K562 (cell line): ENCODE measurements around the gene RAD51D. TPM values are rescaled to one million over a fixed set of nuclear protein-coding genes. Genes with fewer than 3 reads are reported as not detected.

Source experiments
- CEBPB ChIP-seq: fragments of 450-650 bp; IDR thresholded peaks from 2 replicates; pipeline ENCODE4 v1.6.1; 2016; ENCODE audit warnings: missing genetic modification characterization, missing compliant biosample characterization
- ELF2 ChIP-seq: fragments of 250-450 bp; sonication (Bioruptor Pico); IDR thresholded peaks from 2 replicates; pipeline ENCODE4 v1.5.0; 2021; ENCODE audit warnings: mild to moderate bottlenecking
- MYNN ChIP-seq, 2 experiments: sonication (generic); formaldehyde crosslinking in 1 of 2; IDR thresholded peaks; 2 replicates each; pipeline versions ENCODE4 v1.5.0 to v1.6.1; 2016 to 2020; ENCODE audit warnings: antibody characterized with exemption in 1 of 2, missing genetic modification reagents in 1 of 2
- RBM39 ChIP-seq: fragments of 200-400 bp; formaldehyde crosslinking; optimal IDR thresholded peaks from 2 replicates; pipeline ENCODE3; 2018; ENCODE audit warnings: low read depth, low read length
- SAP30 ChIP-seq: fragments of 200-600 bp; sonication (generic); IDR thresholded peaks from 2 replicates; pipeline ENCODE4 v1.6.1; 2012; ENCODE audit warnings: borderline replicate concordance, low read depth, mild to moderate bottlenecking, moderate library complexity, low read length, control low read depth, inconsistent platforms; ENCODE audit not compliant: insufficient read depth, poor library complexity, severe bottlenecking
- ZNF174 ChIP-seq: fragments of 250-450 bp; sonication (Bioruptor Pico); IDR thresholded peaks from 2 replicates; pipeline ENCODE4 v1.4.0; 2020; ENCODE audit warnings: mild to moderate bottlenecking
- ZNF232 ChIP-seq: sonication (generic); formaldehyde crosslinking; IDR thresholded peaks from 2 replicates; pipeline ENCODE4 v1.8.0; 2022; ENCODE audit warnings: mild to moderate bottlenecking, missing genetic modification reagents
- ZNF3 ChIP-seq: fragments of 250-450 bp; sonication (Bioruptor Pico); IDR thresholded peaks from 2 replicates; pipeline ENCODE4 v1.5.0; 2021; ENCODE audit warnings: mild to moderate bottlenecking, moderate library complexity
- ZNF311 ChIP-seq: fragments of 250-450 bp; sonication (Bioruptor Pico); IDR thresholded peaks from 2 replicates; pipeline ENCODE4 v1.4.0; 2020; ENCODE audit warnings: mild to moderate bottlenecking, moderate library complexity
- ZNF436 ChIP-seq: fragments of 250-450, 450-650 bp; sonication (Bioruptor Pico); formaldehyde crosslinking; IDR thresholded peaks from 2 replicates; pipeline ENCODE4 v1.7.0; 2020; ENCODE audit warnings: mild to moderate bottlenecking
- ZNF518B ChIP-seq: fragments of 250-450 bp; sonication (Bioruptor Pico); IDR thresholded peaks from 2 replicates; pipeline ENCODE4 v1.5.0; 2021; ENCODE audit warnings: mild to moderate bottlenecking, moderate library complexity
- polyA plus RNA-seq, 8 experiments: library from polyadenylated mRNA; depleted of rRNA in 4 of 8; stranded (reverse) in 5 of 8; unstranded in 3 of 8; fragments of >200 nt; fragmentation: Nextera tagmentation in 2 of 8; fragmentation: Illumina TruSeq in 1 of 8; extraction: Ambion mirVana in 2 of 8; extraction: Trizol in 1 of 8; gene quantifications; 2 replicates each; pipeline versions ENCODE4 v1.2.1 to v1.2.3, GENCODE V29; 2011 to 2014; ENCODE audit warnings: inconsistent platforms in 1 of 8, missing spikeins in 1 of 8
- total RNA-seq, 7 experiments: library from RNA; depleted of rRNA in 6 of 7; stranded (reverse); fragments of >200 nt in 6 of 7; fragmentation: Illumina TruSeq in 2 of 7; extraction: Trizol in 2 of 7; gene quantifications; 2 replicates each; pipeline versions ENCODE4 v1.2.1 to v1.2.3, GENCODE V29; 2011 to 2021; ENCODE audit warnings: low replicate concordance in 1 of 7
- TF ChIP-seq, protein P1 (sequence below): IDR thresholded peaks from 2 replicates; pipeline ENCODE4 v1.6.1; 2014; ENCODE audit warnings: antibody characterized with exemption
- TF ChIP-seq, protein P2 (sequence below): fragments of 450-650 bp; IDR thresholded peaks from one replicate; pipeline ENCODE4 v1.6.1; 2018; ENCODE audit warnings: mild to moderate bottlenecking, moderate library complexity; ENCODE audit not compliant: partially characterized antibody
- TF ChIP-seq, protein P3 (sequence below): conservative IDR thresholded peaks from 2 replicates; pipeline ENCODE4 v1.6.1; 2011; ENCODE audit warnings: low read depth, mild to moderate bottlenecking, low read length; ENCODE audit not compliant: control insufficient read depth
- TF ChIP-seq, protein P4 (sequence below): fragments of 450-650 bp; IDR thresholded peaks from 2 replicates; pipeline ENCODE4 v1.6.1; 2016; ENCODE audit warnings: borderline replicate concordance

Gene RAD51D
- total and polyA plus RNA-seq, 9 of the 15 experiments (the other 6 are each of a cell fraction or from before 2014, with no cell fraction given), result 2.2 to 16.9 (median 8.7) TPM

DNA sequence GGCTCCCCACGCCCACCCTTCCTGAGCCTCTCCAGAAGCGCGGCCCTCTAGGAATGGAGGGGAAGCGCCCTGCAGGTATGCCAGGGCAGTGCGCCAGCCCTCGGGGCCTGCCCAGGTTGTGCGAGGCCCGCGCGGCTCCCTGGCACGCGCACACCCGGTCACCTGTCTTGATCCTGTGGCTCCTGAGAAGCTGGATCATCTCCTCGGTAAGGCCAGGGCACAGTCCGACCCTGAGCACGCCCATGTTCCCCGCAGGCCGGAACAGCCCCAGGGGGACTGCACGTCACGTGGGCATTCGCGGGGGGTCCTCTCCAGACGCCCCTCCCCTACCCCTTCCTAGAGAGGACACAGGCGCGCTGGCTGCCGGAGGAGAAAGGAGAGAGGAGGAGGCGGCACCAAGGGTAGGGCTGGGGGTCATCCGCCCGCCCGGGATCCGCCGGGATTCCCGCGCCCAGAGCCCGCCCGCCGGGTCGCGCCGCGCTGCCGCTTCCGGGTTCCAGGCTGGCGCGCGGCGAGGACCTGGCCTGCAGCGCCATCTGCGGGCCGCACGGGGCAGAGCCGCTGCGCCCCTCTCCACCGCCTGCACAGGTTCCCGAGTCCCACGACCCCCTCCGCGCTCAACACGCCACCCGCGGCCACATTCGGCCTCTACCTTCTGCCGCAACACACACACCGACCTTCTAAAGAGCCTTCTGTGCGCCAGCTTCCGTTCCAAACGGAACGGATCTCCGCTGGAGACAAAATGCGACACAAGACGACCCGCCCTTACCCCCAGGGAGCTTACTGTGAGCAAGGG is at the start of gene RAD51D (continued):
- no peak for TF ChIP-seq ZNF518B (CRISPR knock-in tag)
- TF ChIP-seq ZNF436, result no peak
- TF ChIP-seq ZNF232 (CRISPR knock-in tag), result no peak
- TF ChIP-seq ZNF174 (CRISPR knock-in tag), result no peak
- no peak for TF ChIP-seq CEBPB
- peak; percentile 29 for TF ChIP-seq SAP30
- TF ChIP-seq, protein P1, sequence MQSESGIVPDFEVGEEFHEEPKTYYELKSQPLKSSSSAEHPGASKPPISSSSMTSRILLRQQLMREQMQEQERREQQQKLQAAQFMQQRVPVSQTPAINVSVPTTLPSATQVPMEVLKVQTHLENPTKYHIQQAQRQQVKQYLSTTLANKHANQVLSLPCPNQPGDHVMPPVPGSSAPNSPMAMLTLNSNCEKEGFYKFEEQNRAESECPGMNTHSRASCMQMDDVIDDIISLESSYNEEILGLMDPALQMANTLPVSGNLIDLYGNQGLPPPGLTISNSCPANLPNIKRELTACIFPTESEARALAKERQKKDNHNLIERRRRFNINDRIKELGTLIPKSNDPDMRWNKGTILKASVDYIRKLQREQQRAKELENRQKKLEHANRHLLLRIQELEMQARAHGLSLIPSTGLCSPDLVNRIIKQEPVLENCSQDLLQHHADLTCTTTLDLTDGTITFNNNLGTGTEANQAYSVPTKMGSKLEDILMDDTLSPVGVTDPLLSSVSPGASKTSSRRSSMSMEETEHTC, result no peak
- TF ChIP-seq, protein P2, sequence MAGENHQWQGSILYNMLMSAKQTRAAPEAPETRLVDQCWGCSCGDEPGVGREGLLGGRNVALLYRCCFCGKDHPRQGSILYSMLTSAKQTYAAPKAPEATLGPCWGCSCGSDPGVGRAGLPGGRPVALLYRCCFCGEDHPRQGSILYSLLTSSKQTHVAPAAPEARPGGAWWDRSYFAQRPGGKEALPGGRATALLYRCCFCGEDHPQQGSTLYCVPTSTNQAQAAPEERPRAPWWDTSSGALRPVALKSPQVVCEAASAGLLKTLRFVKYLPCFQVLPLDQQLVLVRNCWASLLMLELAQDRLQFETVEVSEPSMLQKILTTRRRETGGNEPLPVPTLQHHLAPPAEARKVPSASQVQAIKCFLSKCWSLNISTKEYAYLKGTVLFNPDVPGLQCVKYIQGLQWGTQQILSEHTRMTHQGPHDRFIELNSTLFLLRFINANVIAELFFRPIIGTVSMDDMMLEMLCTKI, result no peak
- no peak for TF ChIP-seq RBM39
- peak; percentile 98 for TF ChIP-seq ELF2 (CRISPR knock-in tag)
- TF ChIP-seq ZNF311 (CRISPR knock-in tag), result no peak
- TF ChIP-seq, protein P3, sequence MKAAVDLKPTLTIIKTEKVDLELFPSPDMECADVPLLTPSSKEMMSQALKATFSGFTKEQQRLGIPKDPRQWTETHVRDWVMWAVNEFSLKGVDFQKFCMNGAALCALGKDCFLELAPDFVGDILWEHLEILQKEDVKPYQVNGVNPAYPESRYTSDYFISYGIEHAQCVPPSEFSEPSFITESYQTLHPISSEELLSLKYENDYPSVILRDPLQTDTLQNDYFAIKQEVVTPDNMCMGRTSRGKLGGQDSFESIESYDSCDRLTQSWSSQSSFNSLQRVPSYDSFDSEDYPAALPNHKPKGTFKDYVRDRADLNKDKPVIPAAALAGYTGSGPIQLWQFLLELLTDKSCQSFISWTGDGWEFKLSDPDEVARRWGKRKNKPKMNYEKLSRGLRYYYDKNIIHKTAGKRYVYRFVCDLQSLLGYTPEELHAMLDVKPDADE, result 0 out of 2 replicates have a peak, but pooled peaks have one; percentile 45
- TF ChIP-seq MYNN (IDR thresholded peaks at IDR 0.05), result no peak
- TF ChIP-seq MYNN (CRISPR knock-in tag; IDR thresholded peaks at IDR 0.05), result no peak
- TF ChIP-seq ZNF3, result no peak
- TF ChIP-seq, protein P4, sequence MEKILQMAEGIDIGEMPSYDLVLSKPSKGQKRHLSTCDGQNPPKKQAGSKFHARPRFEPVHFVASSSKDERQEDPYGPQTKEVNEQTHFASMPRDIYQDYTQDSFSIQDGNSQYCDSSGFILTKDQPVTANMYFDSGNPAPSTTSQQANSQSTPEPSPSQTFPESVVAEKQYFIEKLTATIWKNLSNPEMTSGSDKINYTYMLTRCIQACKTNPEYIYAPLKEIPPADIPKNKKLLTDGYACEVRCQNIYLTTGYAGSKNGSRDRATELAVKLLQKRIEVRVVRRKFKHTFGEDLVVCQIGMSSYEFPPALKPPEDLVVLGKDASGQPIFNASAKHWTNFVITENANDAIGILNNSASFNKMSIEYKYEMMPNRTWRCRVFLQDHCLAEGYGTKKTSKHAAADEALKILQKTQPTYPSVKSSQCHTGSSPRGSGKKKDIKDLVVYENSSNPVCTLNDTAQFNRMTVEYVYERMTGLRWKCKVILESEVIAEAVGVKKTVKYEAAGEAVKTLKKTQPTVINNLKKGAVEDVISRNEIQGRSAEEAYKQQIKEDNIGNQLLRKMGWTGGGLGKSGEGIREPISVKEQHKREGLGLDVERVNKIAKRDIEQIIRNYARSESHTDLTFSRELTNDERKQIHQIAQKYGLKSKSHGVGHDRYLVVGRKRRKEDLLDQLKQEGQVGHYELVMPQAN, result peak; percentile 76
